GM18907 (cell line): ENCODE measurements around the gene PROK2.

Source experiments
- ATAC-seq: cut with Tn5 transposase; IDR thresholded peaks from one replicate; pipeline ENCODE4 v1.9.1; 2021; ENCODE audit warnings: mild to moderate bottlenecking, moderate library complexity; ENCODE audit not compliant: unreplicated experiment

Gene PROK2, protein sequence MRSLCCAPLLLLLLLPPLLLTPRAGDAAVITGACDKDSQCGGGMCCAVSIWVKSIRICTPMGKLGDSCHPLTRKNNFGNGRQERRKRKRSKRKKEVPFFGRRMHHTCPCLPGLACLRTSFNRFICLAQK

DNA sequence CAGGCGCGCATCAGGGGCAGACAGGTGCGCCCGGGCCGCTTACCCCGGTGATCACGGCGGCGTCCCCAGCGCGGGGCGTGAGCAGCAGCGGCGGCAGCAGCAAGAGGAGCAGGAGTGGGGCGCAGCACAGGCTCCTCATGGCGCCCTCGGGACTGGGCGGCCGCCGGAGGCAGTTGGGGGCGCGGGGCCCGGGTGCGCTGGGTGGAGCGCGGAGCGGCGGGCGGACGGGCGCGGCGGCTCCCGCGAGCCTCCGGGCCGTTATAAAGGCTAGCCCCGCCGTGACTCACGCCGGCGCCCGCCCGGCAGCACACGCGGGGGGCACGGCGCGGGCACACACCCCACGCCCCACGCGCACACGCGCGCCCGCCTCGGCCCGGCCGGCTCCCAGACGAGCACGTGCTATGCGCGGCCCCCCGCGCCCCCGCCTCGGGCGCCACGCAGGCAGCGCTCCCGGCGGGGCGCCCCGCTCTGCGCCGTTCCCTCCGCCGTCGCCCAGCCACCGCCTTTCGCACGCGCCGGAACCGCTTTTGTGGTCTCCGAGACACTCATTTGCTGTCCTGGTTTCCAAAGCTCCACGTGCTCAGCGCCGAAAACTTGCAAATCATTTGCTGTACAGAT is at the start of gene PROK2:
TSS of gene PROK2 (minus strand) at position 235 of the 618 bp plus-strand sequence. CDS start at position 139, 96 bp downstream.
- ATAC-seq: no peak

DNA sequence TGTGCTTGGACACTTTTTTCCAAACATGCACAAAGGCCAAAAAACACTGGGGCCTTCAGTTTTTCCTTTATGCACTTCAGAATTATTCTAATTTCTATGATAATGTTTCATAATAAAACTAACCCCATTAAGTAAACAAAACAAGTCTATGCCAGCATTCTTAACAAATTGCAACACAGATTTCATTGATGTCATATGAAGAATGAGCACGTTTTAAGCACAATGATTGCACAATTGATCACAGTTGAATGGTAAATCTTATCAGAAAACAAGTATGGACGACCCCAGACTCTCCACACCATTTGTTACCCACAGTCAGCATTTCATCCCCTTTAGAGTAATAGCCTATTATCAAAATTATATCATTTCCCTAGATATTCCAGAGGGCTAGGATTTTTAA is 46.7 kb upstream of the PROK2 start:
- no peak for ATAC-seq

DNA sequence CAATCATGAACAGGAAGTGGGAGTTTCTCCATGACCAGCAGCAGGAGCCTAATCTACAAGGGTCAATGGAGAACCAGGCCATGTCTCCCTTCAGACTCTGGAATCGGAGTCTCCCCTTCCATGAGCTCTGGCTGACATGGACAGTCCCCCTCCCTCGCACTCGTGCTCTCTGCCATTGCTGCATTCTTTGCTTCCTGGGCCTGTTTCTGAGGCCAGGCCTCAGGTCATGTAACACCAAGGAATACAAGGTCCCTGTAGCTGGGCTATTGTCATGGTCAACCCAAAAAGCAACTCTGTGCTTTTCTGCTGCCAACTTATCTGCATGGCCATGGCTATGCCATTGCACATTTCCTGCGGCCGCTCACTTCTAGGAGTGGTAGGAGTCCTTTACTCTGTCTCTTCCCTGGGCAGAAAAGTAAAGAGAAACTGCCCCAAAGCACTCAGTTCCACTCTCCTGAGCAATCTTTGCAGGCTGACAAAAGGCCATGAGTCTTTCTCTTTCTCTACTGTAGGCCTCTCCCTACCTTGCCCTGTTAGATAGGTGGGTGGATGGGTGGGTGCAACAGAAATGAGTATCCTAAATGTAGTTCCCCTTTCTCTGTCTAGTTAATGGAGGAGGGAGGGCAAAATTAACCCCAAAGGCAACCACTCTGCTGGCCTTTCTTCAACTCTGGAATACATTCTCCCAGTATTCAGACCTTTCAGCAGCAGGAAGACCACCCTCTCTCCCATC is 40.8 kb upstream of the PROK2 start:
- ATAC-seq: no peak

DNA sequence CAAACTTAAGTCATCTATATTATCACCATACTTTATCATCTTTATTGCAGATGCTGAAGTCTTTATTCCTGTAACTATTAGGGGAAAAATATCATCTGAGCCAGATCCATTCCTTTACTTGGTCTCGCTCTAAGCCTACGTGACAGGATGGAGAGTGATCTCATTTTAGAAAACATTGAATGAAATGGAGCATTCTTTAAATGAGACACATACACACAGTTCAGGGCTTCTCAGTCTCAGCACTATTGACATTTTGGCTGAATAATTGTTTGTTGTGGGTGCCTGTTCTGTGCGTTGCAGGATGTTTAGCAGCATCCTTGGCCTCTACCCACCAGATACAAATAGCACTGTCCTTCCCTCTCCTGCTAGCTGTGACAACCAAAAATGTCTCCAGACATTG is 36.2 kb upstream of the PROK2 start:
- ATAC-seq: no peak

DNA sequence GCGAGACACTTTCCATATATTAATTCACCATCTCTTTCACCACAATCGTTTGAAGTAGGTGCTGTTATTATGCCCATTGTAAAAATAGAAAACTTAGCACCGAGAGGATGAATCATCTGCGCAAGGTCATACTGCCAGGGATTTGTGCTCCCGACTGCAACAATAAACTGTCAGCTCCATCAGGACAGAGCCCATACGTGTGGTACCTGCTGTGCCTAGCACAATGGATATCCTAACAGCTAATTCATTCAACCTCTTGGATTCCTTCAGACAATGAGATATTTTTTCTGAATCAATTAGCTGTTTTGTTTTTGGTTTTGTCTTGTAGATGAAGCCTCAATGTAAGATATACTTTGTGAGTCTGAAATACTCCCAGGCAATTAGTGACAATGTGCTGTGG is 32.3 kb upstream of the PROK2 start:
- no peak for ATAC-seq

DNA sequence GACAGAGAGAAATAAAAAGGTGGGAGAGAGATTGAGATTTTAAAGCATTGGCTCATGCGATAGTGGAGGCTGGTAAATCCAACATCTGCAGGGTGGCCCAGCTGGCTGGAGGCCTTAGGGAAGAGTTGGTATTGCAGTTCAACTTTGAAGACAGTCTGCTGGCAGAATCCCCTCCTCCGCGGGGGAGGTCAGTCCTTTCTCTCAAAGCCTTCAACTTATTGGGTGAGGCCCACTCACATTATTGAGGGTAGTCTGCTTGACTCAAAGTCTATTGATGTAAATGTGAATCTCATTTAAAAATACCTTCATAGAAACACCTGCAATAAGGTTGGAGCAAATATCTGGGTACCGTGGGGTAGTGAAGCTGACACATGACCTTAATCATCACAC is 31.8 kb upstream of the PROK2 start:
- ATAC-seq: no peak

DNA sequence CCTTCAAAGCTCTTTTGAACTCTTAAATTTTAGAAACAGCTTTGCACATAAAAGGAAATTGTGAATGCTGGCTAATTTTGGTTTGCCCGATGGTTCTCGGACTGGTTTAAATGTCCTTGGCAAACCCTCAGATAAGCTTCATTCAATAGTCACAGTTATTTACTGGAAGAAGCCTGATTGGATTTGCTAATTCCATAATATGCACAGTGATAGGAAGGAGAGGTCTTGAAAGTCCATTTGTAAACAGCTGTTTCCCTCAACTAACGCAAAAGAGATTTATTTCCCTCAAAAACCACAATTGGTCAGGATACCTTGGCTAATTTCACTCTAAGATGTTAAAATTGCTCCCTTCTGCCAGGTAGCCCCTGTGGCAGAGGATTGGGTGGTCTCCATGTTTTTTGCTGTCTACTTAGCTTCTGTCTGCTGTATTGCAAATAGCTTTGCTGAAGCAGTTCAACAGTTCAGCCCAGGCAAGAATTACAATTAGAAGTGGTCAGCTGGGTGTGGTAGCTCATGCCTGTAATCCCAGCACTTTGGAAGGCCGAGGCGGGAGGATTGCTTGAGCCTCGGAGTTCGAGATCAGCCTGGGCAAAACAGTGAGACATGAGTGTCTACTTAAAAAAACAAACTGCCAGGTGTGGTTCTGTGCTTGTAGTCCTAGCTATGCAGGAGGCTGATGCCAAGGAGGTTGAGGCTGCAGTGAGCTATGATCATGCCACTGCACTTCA is 30.6 kb upstream of the PROK2 start:
- ATAC-seq: no peak

DNA sequence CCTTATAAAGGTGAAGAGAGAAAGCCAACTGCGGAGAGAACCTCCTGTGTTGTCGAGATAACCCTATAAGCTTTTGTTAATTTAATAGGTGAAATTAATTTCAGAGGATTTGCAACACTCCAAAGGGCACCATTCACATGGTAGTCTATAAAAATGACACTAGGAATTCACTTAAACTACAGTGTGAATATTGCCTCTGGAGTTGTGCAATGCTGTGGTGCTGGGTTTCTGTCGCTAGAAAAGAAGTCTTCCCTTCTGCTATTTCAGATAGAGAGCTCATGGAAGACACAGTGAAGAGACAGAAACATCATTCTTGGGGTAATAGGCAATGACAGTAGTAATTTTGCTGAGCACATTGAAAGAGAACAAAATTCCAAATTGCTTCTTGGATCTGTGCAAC is 28.8 kb upstream of the PROK2 start:
- no peak for ATAC-seq

DNA sequence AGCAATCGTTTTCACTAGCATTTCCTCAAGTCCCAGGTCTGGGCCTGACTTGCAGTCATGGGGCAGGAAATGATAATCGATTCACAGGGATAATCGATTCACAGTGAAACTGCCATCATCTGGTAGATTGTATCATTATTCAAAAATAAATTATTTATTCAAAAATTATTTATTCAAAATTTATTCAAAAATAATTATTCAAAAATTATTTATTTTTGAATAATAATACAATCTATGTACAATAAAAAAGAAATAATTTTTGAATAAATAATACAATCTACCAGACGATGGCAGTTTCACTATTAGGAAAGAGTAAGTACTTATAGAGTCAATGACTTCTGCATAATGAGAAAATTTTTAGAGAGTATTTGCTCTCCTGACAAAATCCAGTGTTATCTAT is 28.1 kb upstream of the PROK2 start:
- ATAC-seq: no peak

DNA sequence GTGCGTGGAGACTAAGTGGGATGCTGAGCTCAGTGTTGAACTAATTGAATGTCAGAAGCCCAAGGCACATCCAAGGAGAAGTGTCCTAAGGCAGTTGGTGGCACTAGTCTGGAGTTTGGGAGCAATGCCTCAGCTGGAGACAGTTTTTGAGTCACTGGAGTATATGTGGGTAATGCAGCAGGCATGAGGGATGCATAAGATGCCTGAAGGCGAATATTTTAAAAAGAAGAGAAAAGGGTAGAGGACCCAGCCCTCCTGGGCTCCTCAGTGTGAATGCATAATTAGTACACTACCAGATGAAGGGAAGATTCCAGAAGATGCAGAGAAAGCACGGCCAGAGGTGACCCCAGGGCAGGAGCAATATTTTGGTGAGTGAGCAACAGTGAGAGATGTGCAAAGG is 25.1 kb upstream of the PROK2 start:
- no peak for ATAC-seq

DNA sequence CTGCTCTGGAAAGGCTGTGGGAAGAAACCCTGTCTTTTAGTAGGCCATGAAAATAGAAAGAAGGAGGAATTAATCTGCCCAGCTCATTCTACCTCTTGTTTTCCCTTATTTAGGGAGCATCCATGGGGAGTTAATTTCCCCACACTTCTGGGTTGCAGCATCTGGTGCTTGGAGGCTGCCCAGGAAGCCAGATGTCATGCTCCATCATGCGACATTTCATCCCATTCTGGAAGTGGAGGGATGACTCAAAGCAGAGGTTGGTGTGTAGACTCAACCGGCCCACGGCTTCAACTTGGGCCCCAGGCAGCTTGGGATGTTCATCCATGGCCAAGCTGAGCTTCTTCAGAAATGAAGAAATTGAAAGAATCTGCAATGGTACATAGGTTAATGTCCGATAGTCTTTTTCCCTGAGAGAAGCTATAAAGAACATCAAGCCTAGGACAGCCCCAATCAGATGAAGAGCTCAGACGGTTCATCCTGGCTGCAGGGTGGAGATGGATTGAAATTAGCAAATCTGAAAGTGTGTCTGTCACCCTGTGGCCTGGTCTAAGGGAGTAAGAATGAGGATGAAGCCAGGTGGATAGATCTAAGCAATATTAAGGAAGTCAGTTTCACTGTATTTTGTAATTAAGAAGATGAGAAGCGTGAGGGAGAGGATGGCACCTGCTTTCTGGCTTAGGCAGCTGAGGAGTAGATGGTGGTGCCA is 24.5 kb upstream of the PROK2 start:
- no peak for ATAC-seq

DNA sequence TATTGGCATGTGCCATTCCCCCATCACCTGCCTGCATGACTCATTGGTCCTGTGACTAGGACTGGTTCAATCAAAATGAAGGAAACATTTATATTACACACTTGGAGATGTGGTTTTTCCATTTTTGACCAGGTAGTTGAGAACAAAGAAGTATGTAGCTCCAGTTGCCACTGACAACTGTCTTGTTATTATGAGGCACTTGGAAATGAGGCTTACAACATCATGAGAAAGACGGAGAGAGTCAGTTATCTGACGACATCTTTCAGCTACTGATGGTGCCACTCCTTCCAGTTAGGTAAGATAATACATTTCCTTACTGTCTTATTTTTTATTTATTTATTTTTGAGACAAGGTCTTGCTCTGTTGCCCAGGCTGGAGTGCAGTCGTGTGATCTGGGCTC is 21.8 kb upstream of the PROK2 start:
- ATAC-seq: no peak

DNA sequence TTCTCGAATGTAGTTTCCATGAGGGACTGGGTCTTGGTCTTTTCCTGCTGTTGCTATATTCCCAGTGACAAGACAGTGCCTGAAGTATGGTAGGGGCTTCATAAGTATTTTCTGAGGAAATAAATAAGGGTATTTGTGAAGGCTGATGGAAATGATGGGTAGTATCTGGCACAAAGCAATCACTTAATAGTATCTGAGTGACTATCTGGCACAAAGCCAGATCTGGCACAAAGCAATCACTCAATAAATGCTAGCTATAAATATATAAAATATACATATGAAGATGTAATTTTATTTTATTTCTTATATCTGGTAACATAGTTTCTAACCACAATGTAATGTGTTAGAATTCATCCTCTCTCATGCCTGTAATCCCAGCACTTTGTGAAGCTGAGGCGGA is 20.7 kb upstream of the PROK2 start:
- ATAC-seq: no peak

DNA sequence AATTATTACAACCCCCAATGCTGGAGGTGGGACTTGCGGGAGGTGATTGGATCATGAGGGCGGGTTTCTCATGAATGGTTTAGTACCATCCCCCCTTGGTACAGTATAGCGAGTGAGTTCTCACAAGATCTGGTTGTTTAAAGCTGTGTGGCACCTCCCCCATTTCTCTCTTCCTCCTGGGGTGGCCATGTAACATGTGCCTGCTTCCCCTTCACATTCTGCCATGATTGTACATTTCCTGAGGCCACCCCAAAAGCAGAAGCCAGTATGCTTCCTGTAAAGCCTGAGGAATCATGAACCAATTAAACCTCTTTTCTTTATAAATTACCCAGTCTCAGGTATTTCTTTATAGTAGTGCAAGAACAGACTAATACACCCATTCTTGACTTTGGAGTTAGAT is 20.3 kb upstream of the PROK2 start:
- no peak for ATAC-seq

DNA sequence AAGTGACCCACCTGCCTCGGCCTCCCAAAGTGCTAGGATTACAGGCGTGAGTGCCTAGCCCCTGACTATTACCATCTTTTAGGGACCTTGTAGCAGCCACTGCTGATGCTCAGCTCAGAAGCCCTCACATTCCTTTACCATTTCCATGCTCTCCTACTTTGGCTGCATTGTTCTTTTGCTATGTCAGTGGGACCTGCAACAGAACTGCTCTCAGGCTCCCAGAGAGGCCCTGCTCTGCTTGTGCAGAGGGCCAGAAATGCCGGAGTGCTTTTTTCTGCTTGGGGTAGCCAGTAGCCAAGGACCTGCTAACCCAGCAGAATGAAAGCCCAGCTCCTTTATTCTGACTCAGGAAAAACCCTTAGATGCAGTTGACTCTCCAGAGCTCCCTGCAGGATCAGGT is 18.3 kb upstream of the PROK2 start:
- ATAC-seq: no peak

DNA sequence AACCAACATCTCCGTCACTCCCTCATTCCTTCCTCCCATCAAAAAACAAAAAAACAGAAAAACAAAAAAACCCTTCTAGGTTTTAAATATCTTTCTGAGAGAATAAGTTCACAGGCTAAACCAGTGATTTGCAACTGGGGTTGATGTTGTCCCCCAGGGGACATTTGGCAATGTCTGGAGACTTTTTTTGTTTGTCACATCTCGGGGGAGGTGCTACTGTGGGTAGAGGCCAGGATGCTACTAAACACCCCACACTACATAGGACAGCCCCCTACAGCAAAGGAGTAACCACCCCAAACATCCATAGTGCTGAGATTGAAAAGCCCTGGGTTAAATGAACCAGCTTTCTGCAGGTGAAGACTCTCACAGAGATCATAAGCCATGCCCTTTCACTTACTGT is 17.0 kb upstream of the PROK2 start:
- ATAC-seq: no peak

DNA sequence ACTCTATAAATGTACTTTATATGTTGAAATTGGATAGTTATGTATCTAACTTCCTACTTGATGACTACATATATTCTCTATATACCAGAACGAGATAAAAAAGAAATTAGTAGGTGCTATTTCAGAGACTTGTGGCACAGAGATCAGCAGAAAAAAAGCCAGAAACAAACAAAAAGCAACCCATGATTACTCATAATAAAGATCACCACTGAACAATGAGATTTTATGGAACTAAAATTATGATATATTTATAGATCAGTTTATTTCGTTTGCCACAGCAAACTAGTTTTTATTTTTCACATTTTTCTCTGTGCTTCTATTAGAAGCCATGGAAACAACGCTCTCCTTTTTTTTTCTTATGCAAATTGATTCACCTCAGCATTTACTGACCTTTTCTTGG is 15.1 kb upstream of the PROK2 start:
- ATAC-seq: no peak

DNA sequence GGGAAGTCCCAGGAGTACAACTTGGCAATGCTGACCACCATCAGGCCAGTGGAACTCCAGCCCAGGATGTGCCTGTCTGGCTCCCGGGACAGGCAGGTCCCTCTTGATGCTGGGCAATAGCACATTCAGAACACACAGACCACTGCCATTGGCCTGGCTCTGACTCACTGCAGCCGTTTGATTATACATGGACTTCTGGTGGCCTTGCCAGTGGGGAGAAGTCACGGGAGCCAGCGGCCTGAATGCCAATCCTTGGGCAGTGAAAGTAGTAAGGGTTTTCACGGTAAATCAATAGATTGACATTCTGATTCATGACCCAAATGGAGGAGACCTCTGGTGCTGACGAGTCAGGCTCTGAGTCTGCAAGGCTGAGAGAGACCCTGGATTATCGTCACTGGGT is 12.5 kb upstream of the PROK2 start:
- ATAC-seq: no peak

DNA sequence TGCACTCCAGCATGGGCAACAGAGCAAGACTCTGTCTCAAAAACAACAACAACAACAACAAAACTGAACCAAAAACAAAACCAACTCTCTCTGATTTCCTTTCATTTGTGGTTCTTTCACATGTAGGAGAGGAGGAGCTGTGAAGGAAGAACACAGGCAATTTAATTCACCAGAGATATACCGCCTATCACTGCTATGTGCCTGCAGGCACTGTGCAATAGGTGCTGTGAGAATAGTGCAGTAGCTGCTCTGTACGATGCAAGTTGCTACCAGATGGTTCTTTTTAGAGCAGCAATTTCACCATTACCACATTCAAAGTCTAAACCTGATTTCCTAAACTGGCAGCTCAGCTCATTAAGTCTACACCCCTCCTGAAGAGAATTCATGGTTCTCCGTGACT is 11.3 kb upstream of the PROK2 start:
- no peak for ATAC-seq

DNA sequence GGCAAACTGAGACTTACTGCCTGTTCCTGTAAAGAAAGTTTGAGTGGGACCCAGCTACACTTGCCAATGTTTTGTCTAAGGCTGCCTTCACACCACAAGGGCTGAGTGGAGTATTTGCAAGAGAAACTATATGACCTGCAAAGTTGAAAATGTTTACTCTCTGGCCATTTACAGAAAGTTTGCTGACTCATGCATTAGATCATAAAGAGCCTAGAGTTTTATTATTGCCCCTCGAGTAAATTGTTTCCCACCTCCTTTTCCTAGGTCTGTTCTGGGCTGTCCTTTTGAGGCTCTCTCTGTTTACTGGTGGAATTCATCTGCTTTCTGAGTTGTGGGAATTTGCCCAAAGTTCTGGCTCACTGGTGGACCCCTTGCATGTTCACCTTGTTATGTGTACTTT is 6.7 kb upstream of the PROK2 start:
- ATAC-seq: no peak

DNA sequence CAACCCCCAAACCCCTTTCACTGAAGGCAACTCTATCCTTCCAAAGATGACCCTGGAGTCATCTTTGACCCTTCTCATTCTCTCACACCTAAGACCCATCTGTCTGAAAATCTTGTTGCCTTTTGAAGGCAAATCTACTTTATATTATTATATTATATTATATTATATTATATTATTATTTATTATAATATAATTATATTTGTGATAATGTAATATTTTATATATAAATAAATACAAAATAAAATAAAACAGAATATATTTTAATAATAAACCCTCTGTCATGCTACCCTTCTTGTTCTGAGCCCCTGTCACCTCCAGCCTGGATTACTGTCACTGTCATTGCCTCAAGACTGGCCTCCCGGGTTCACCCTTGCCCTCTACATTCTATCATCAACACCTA is 5.0 kb upstream of the PROK2 start:
- no peak for ATAC-seq
